CD4-positive, alpha-beta T cell (primary cell): Measurements from ENCODE around the gene ARHGEF37. TPM values are rescaled to one million over a fixed set of nuclear protein-coding genes. Genes with fewer than 3 reads are reported as not detected.

Experiments
- ATAC-seq: fragments of 200-7000 bp; cut with Tn5 transposase; one replicate; pipeline ENCODE4 v1.10.0; 2022; ENCODE audit warnings: mild to moderate bottlenecking; ENCODE audit not compliant: poor library complexity
- CTCF ChIA-PET: fragments of 350-600 bp; sonication (Branson Sonifier 250); formaldehyde crosslinking; loops from one replicate; lab custom pipeline; 2021; ENCODE audit warnings: antibody characterized with exemption, inconsistent platforms; lab: Charles Lee
- POLR2A ChIA-PET: fragments of 350-600 bp; sonication (Branson Sonifier 250); formaldehyde crosslinking; loops from one replicate; lab custom pipeline; 2021; ENCODE audit warnings: antibody characterized with exemption, inconsistent platforms; lab: Charles Lee
- DNase-seq, 14 experiments: peaks; one replicate each; pipeline ENCODE4 v3.0.0-alpha.2; 2013 to 2020; ENCODE audit warnings: mixed read lengths in 2 of 14
- H3K27ac ChIP-seq, 2 donors: one replicate each; pipeline versions ENCODE4 v1.5.1 to v1.7.0; 2013; ENCODE audit warnings: low read length in 2 of 2, low read depth in 1 of 2, mild to moderate bottlenecking in 1 of 2
- H3K27me3 ChIP-seq, 2 experiments: 1 replicate in 1 of 2; 2 replicates in 1 of 2; pipeline versions ENCODE4 v1.6.1 to v1.7.0; 2013; ENCODE audit warnings: low read length in 2 of 2, control low read depth in 1 of 2, mild to moderate bottlenecking in 1 of 2, moderate library complexity in 1 of 2; ENCODE audit not compliant: insufficient read depth in 2 of 2, control insufficient read depth in 1 of 2
- H3K36me3 ChIP-seq: one replicate; pipeline ENCODE4 v1.6.1; 2013; ENCODE audit warnings: low read length, control low read depth; ENCODE audit not compliant: insufficient read depth
- H3K4me1 ChIP-seq: one replicate; pipeline ENCODE4 v1.6.1; 2013; ENCODE audit warnings: low read length, control low read depth; ENCODE audit not compliant: insufficient read depth
- H3K4me3 ChIP-seq: one replicate; pipeline ENCODE4 v1.5.1; 2013; ENCODE audit warnings: mild to moderate bottlenecking, low read length, moderate library complexity
- H3K9me3 ChIP-seq, 2 experiments: 1 replicate in 1 of 2; 2 replicates in 1 of 2; pipeline versions ENCODE4 v1.6.1 to v1.7.0; 2013; ENCODE audit warnings: low read length in 2 of 2, mild to moderate bottlenecking in 2 of 2, control low read depth in 1 of 2, moderate library complexity in 1 of 2; ENCODE audit not compliant: control insufficient read depth in 1 of 2, insufficient read depth in 1 of 2
- H3K27ac Mint-ChIP-seq: one replicate; pipeline ENCODE4 v1.8.0; 2020; ENCODE audit warnings: mixed read lengths
- H3K27me3 Mint-ChIP-seq: one replicate; pipeline ENCODE4 v1.8.0; 2021; ENCODE audit warnings: mixed read lengths
- H3K36me3 Mint-ChIP-seq: one replicate; pipeline ENCODE4 v1.8.0; 2021; ENCODE audit warnings: low read depth, mixed read lengths
- H3K4me1 Mint-ChIP-seq: one replicate; pipeline ENCODE4 v1.8.0; 2021; ENCODE audit warnings: low read depth, mixed read lengths
- H3K4me3 Mint-ChIP-seq: one replicate; pipeline ENCODE4 v1.8.0; 2020; ENCODE audit warnings: mild to moderate bottlenecking, mixed read lengths
- H3K9me3 Mint-ChIP-seq: one replicate; pipeline ENCODE4 v1.8.0; 2020; ENCODE audit warnings: mixed read lengths
- CTCF ChIP-seq: fragments of 200-600 bp; IDR thresholded peaks from one replicate; pipeline ENCODE4 v1.8.0; 2022; ENCODE audit warnings: antibody characterized with exemption, mild to moderate bottlenecking
- intact Hi-C, 2 experiments: fragments of 100-400 bp; cut with DNase I in 1 of 2; cut with micrococcal nuclease in 1 of 2; formaldehyde crosslinking; loops; one replicate each; pipeline versions ENCODE4 v1.15.1 to v1.9.0; 2023 to 2025; cut with DNase I, micrococcal nuclease
- total RNA-seq, 174 experiments: library from RNA in 2 of 174; stranded (reverse) in 2 of 174; gene quantifications; one replicate each; pipeline ENCODE4 v1.2.3 and lab custom pipeline; 2021 to 2026

Gene ARHGEF37
- total RNA-seq, 2 experiments from 2014 or later: 0.41 TPM; not detected in 1

- H3K36me3 ChIP-seq: no peaks in the 10 kb centered on the region
- no peaks in the 10 kb centered on the region for H3K9me3 ChIP-seq
- H3K27ac ChIP-seq: no peak overlapping the region
- no peak for DNase-seq
- H3K4me3 ChIP-seq: no peak overlapping the region
- Mint-ChIP-seq H3K27ac (no peak overlapping the region), H3K4me1 (no peaks in the 10 kb centered on the region), H3K4me3 (no peak overlapping the region), H3K36me3 (no peaks in the 10 kb centered on the region), H3K9me3 (no peaks in the 10 kb centered on the region), H3K27me3 (no peaks in the 10 kb centered on the region)
- CTCF ChIA-PET: no interaction called here
- POLR2A ChIA-PET: no interaction called here
- intact Hi-C loops: no loop called here
- no peaks in the 10 kb centered on the region for H3K27me3 ChIP-seq
- no peak for ATAC-seq
- no peaks in the 10 kb centered on the region for H3K4me1 ChIP-seq
- no peak for TF ChIP-seq CTCF
These were observed 47.6 kb downstream of the ARHGEF37 start for GRCh38 chr5:149628846-149629388.

- CTCF ChIA-PET: interaction anchor here (0.6 kb wide), 1 partner anchor 194 kb away, joined by 3 read pairs; no protein-coding TSS in a partner anchor
- no peaks in the 10 kb centered on the region for H3K4me1 ChIP-seq
- Mint-ChIP-seq H3K4me1 (no peaks in the 10 kb centered on the region), H3K36me3 (no peaks in the 10 kb centered on the region), H3K4me3 (no peak overlapping the region), H3K9me3 (no peaks in the 10 kb centered on the region), H3K27me3 (no peaks in the 10 kb centered on the region), H3K27ac (no peak overlapping the region)
- H3K9me3 ChIP-seq: no peaks in the 10 kb centered on the region
- H3K27ac ChIP-seq: no peak overlapping the region
- ATAC-seq (no peak), DNase-seq (no peak)
- no peak overlapping the region for H3K4me3 ChIP-seq
- POLR2A ChIA-PET: no interaction called here
- no peaks in the 10 kb centered on the region for H3K27me3 ChIP-seq
- no peaks in the 10 kb centered on the region for H3K36me3 ChIP-seq
- intact Hi-C loops: no loop called here
- TF ChIP-seq CTCF: no peak
These were observed 48.1 kb downstream of the ARHGEF37 start for GRCh38 chr5:149629421-149629820.

GRCh38 chr5:149630337-149630736 lies 49.0 kb downstream of the ARHGEF37 start:
- H3K27ac ChIP-seq: no peak overlapping the region
- H3K4me3 Mint-ChIP-seq: no peak overlapping the region
- TF ChIP-seq CTCF: no peak
- H3K4me3 ChIP-seq: no peak overlapping the region
- ATAC-seq (no peak), DNase-seq (no peak)
- H3K27me3 ChIP-seq: no peaks in the 10 kb centered on the region
- H3K4me1 ChIP-seq: no peaks in the 10 kb centered on the region
- H3K36me3 ChIP-seq: no peaks in the 10 kb centered on the region
- ChIA-PET CTCF (no interaction called here), POLR2A (no interaction called here)
- H3K9me3 Mint-ChIP-seq: no peaks in the 10 kb centered on the region
- H3K9me3 ChIP-seq: no peaks in the 10 kb centered on the region
- no peaks in the 10 kb centered on the region for H3K4me1 Mint-ChIP-seq
- no peaks in the 10 kb centered on the region for H3K27me3 Mint-ChIP-seq
- H3K27ac Mint-ChIP-seq: no peak overlapping the region
- H3K36me3 Mint-ChIP-seq: no peaks in the 10 kb centered on the region
- intact Hi-C loops: no loop called here
